GM21737 (cell line): ENCODE measurements around the gene GRAP.
"Not testable (repeated sequence)": the region's sequence is repeated elsewhere in the genome, so short reads cannot be mapped to it uniquely, and the experiment has no call there.

Experiments
- ATAC-seq: cut with Tn5 transposase; IDR thresholded peaks from one replicate; pipeline ENCODE4 v1.9.1; 2021; ENCODE audit warnings: mild to moderate bottlenecking, moderate library complexity; ENCODE audit not compliant: unreplicated experiment

The GRAP gene

GRCh38 chr17:19046782-19047375 lies at the start of gene GRAP:
TSS of gene GRAP (minus strand) at chr17:19046957. CDS start at chr17:19046926, 31 bp downstream.
- not testable (repeated sequence) for ATAC-seq

- ATAC-seq, result not testable (repeated sequence)
Observed at GRCh38 chr17:19093684-19094438, 47.1 kb upstream of the GRAP start.

GRCh38 chr17:19092737-19093683 lies 46.3 kb upstream of the GRAP start:
- not testable (repeated sequence) for ATAC-seq

GRCh38 chr17:19090058-19090772 lies 43.5 kb upstream of the GRAP start:
- ATAC-seq, result not testable (repeated sequence)

- not testable (repeated sequence) for ATAC-seq
Observed at GRCh38 chr17:19088804-19089685, 42.3 kb upstream of the GRAP start.

GRCh38 chr17:19077386-19077785 lies 30.6 kb upstream of the GRAP start:
- not testable (repeated sequence) for ATAC-seq

GRCh38 chr17:19076398-19077192 lies 29.8 kb upstream of the GRAP start:
- not testable (repeated sequence) for ATAC-seq

- ATAC-seq, result peak; percentile 91
Observed at GRCh38 chr17:19070318-19071168, 23.8 kb upstream of the GRAP start.

- ATAC-seq, result not testable (repeated sequence)
Observed at GRCh38 chr17:19064378-19064777, 17.6 kb upstream of the GRAP start.

- ATAC-seq, result not testable (repeated sequence)
Observed at GRCh38 chr17:19063326-19063956, 16.7 kb upstream of the GRAP start.

GRCh38 chr17:19062718-19063325 lies 16.1 kb upstream of the GRAP start:
- ATAC-seq, result peak; percentile 74

- ATAC-seq, result peak; percentile 34
Observed at GRCh38 chr17:19062009-19062717, 15.4 kb upstream of the GRAP start.

GRCh38 chr17:19055447-19055846 lies 8.7 kb upstream of the GRAP start:
- peak; percentile 63 for ATAC-seq

- ATAC-seq, result not testable (repeated sequence)
Observed at GRCh38 chr17:19048826-19049225, 2.1 kb upstream of the GRAP start.

- not testable (repeated sequence) for ATAC-seq
Observed at GRCh38 chr17:19047510-19047909, 753 bp upstream of the GRAP start.

GRCh38 chr17:19044643-19045042 lies 2.1 kb downstream of the GRAP start:
- not testable (repeated sequence) for ATAC-seq
